Measurements from ENCODE around the gene FFAR4. TPM values are rescaled to one million over a fixed set of nuclear protein-coding genes. Genes with fewer than 3 reads are reported as not detected.
A peak's percentile ranks its signal among the peaks of the same experiment; 100 is the strongest.

FFAR4 gene
- total and polyA plus RNA-seq, 2 of the 4 experiments (the other 2 are of a cell fraction) = not detected

DNA sequence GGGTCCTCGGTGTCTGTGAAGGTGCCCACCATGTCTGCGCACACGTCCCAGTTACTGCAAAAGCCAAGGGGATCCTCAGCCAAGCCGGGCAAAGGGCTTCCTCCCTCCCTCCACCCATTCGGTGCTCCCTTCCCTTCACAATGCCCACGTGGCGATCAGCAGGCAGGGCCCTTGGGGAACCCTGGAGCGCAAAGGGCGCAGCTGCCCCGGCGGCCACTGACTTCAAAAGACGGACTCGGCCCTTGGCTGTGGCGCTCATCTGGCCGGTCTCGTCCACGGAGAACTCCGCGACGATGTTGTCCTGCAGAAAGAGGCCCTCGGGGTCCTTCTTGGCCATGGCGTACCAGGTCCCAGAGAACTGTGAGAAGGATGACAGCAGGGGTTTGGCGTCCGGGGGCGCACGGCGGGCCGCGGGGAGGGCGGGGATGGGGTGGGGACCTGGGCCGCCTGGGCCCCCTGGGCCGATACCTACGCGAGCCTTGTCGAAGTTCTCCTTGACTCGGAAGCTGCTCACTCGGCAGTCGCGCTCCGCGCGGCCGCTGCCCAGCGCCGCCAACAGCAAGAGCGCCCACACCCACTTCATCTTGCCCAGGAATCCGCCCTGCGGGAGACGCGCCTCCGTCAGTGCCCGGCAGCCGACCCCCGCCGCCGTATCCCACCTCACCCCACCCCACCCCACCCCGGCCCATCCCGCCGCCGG, 34.1 kb downstream of the FFAR4 start:
- Histone ChIP-seq H3K9me1 (ENCODE audit: insufficient read depth, low read length) (no peaks in the 10 kb centered on the region), H3K56ac (ENCODE audit: extremely low read depth, insufficient read depth, low read length) (no peak overlapping the region), H3K9ac (ENCODE audit: low read depth, low read length) (no peak overlapping the region), H3K4me3 (ENCODE audit: insufficient read depth, low read depth, low read length) (no peak overlapping the region), H3K9me3 (ENCODE audit: control insufficient read depth, insufficient read depth, low read length) (no peaks in the 10 kb centered on the region), H3K79me1 (ENCODE audit: low read depth in 1 of 2, low read length in 2 of 2) (no peaks in the 10 kb centered on the region), H4K8ac (ENCODE audit: low read depth in 2 of 2, low read length in 2 of 2) (no peak overlapping the region), H3K4me2 (ENCODE audit: low read depth, low read length) (0 out of 2 replicates have a peak overlapping the region, but pooled peaks have one; percentile 41), H2BK5ac (ENCODE audit: low read depth, low read length, poor library complexity, severe bottlenecking) (no peak overlapping the region), H2AK9ac (replicated peaks; ENCODE audit: low read depth, low read length, poor library complexity) (no peak overlapping the region), H3K18ac (ENCODE audit: low read depth, low read length) (no peak overlapping the region), H3K27me3 (ENCODE audit: control insufficient read depth, insufficient read depth, low read length) (peaks cover 44% of the 10 kb centered on the region), H2BK20ac (ENCODE audit: low read depth, low read length) (no peak overlapping the region), H2AK5ac (ENCODE audit: low read depth, low read length) (no peak overlapping the region), H3K23ac (ENCODE audit: low read depth, low read length) (no peak overlapping the region), H3K4ac (ENCODE audit: low read depth, low read length) (no peak overlapping the region), H2AFZ (replicated peaks; ENCODE audit: low read length, poor library complexity) (peak overlapping the region; percentile 64), H4K20me1 (ENCODE audit: insufficient read depth, low read length) (no peaks in the 10 kb centered on the region), H3K14ac (replicated peaks; ENCODE audit: low read depth, low read length) (no peak overlapping the region), H2BK15ac (ENCODE audit: low read depth, low read length) (no peak overlapping the region), H4K5ac (ENCODE audit: low read depth, low read length) (no peak overlapping the region), H3K4me1 (ENCODE audit: control insufficient read depth, insufficient read depth, low read length) (peaks cover 1% of the 10 kb centered on the region; the same call in 1 of the 2 replicates), H3K27ac (ENCODE audit: insufficient read depth, low read length) (no peak overlapping the region), H3K36me3 (ENCODE audit: control insufficient read depth, insufficient read depth, low read length) (no peaks in the 10 kb centered on the region), H4K91ac (ENCODE audit: insufficient read depth, low read depth, low read length) (no peak overlapping the region), H2BK120ac (ENCODE audit: low read depth, low read length) (no peak overlapping the region)
- no peak for TF ChIP-seq FOS (IDR thresholded peaks at IDR 0.05; ENCODE audit: low read depth, low read length)
- TF ChIP-seq, protein P1, sequence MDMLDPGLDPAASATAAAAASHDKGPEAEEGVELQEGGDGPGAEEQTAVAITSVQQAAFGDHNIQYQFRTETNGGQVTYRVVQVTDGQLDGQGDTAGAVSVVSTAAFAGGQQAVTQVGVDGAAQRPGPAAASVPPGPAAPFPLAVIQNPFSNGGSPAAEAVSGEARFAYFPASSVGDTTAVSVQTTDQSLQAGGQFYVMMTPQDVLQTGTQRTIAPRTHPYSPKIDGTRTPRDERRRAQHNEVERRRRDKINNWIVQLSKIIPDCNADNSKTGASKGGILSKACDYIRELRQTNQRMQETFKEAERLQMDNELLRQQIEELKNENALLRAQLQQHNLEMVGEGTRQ (IDR thresholded peaks at IDR 0.05; ENCODE audit: low read depth, low read length) = no peak
- no peak for TF ChIP-seq BHLHE40 (IDR thresholded peaks at IDR 0.05; ENCODE audit: low read depth, low read length)
- TF ChIP-seq RFX5 (IDR thresholded peaks at IDR 0.05; ENCODE audit: low read depth, low read length) = no peak
- TF ChIP-seq MAZ (IDR thresholded peaks at IDR 0.05; ENCODE audit: borderline replicate concordance, low read depth, low read length) = no peak
- TF ChIP-seq, protein P2, sequence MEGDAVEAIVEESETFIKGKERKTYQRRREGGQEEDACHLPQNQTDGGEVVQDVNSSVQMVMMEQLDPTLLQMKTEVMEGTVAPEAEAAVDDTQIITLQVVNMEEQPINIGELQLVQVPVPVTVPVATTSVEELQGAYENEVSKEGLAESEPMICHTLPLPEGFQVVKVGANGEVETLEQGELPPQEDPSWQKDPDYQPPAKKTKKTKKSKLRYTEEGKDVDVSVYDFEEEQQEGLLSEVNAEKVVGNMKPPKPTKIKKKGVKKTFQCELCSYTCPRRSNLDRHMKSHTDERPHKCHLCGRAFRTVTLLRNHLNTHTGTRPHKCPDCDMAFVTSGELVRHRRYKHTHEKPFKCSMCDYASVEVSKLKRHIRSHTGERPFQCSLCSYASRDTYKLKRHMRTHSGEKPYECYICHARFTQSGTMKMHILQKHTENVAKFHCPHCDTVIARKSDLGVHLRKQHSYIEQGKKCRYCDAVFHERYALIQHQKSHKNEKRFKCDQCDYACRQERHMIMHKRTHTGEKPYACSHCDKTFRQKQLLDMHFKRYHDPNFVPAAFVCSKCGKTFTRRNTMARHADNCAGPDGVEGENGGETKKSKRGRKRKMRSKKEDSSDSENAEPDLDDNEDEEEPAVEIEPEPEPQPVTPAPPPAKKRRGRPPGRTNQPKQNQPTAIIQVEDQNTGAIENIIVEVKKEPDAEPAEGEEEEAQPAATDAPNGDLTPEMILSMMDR (conservative IDR thresholded peaks at IDR 0.05; ENCODE audit: low read depth, low read length) = no peak
- TF ChIP-seq RAD21 (IDR thresholded peaks at IDR 0.05; ENCODE audit: low read length) = no peak
- no peak for TF ChIP-seq SMC3 (IDR thresholded peaks at IDR 0.05; ENCODE audit: low read depth, low read length)
- TF ChIP-seq MAFK (IDR thresholded peaks at IDR 0.05; ENCODE audit: low read depth, low read length) = no peak
- no peak for TF ChIP-seq CHD1 (IDR thresholded peaks at IDR 0.05; ENCODE audit: low read depth, low read length)
- TF ChIP-seq CEBPB (IDR thresholded peaks at IDR 0.05; ENCODE audit: low read depth, low read length) = no peak
- ChIA-PET POLR2A (ENCODE audit: unreplicated experiment) (no interaction called here), CTCF (no interaction called here)
- intact Hi-C loops (cut with micrococcal nuclease) (no loop called here), in situ Hi-C loops (cut with MboI; ENCODE audit: low sequenced_read_pairs) (no loop called here), dilution Hi-C loops (cut with HindIII; ENCODE audit: low sequenced_read_pairs, unreplicated experiment) (no loop called here)
- peak; percentile 65 for ATAC-seq (ENCODE audit: low read depth)
- peak; percentile 32 for DNase-seq
- WGBS, 2 experiments (ENCODE audit: extremely low coverage in 2 of 2, insufficient read length in 1 of 2) = 8% methylated on average over 29 of the region's 60 CpGs; no CpG with 5 or more reads in 1 of the 2 experiments
- BruUV-seq (replicated peaks) = no TSS peak
